Ovary (tissue), 9 donors: ENCODE results near the gene BECN2. TPM values are rescaled to one million over a fixed set of nuclear protein-coding genes. Genes with fewer than 3 reads are reported as not detected.

Source experiments
- DNase-seq, 5 donors: peaks; one replicate each; pipeline ENCODE4 v3.0.0-alpha.2; 2019 to 2020
- H3K27ac ChIP-seq, 2 donors: fragments of 200-600 bp; one replicate each; pipeline versions ENCODE4 v1.5.1 to v1.8.0; 2019 to 2022
- H3K27me3 ChIP-seq: fragments of 200-600 bp; one replicate; pipeline ENCODE4 v1.8.0; 2022
- H3K36me3 ChIP-seq: fragments of 200-600 bp; sonication (generic); one replicate; pipeline ENCODE4 v1.5.1; 2019
- H3K4me1 ChIP-seq: one replicate; pipeline ENCODE4 v1.8.1; 2013; ENCODE audit warnings: mild to moderate bottlenecking, moderate library complexity; ENCODE audit not compliant: insufficient read depth
- H3K4me3 ChIP-seq: fragments of 200-600 bp; sonication (generic); one replicate; pipeline ENCODE4 v1.5.1; 2017
- H3K9me3 ChIP-seq, 2 donors: fragments of 200-600 bp in 1 of 2; sonication (generic) in 1 of 2; one replicate each; pipeline versions ENCODE4 v1.5.1 to v1.8.1; 2013 to 2019; ENCODE audit warnings: mild to moderate bottlenecking in 1 of 2, moderate library complexity in 1 of 2
- EP300 ChIP-seq: sonication (generic); formaldehyde crosslinking; IDR thresholded peaks from one replicate; pipeline ENCODE4 v1.6.1; 2017; ENCODE audit warnings: antibody characterized with exemption
- POLR2A ChIP-seq: fragments of 450-650 bp; IDR thresholded peaks from one replicate; pipeline ENCODE4 v1.6.1; 2017; ENCODE audit warnings: antibody characterized with exemption, mild to moderate bottlenecking, moderate library complexity
- WGBS, 3 donors: extraction: QIAGEN DNeasy Blood & Tissue Kit in 1 of 3; methylation state at CpG; one replicate each; pipeline versions ENCODE4 v1.1.5 to v1.1.7; 2013 to 2017; 5-methylcytosine and 5-hydroxymethylcytosine counted together
- intact Hi-C, 4 donors: fragments of 100-400 bp; cut with DNase I; formaldehyde crosslinking; loops; one replicate each; pipeline versions ENCODE4 v1.11.0 to v1.15.1; 2022 to 2023
- polyA plus RNA-seq, 2 donors: library from polyadenylated mRNA; stranded (reverse); fragments of 200-250 nt in 1 of 2; fragments of 350-450 nt in 1 of 2; fragmentation: Illumina TruSeq in 1 of 2; extraction: RNeasy Lipid Tissue Mini Kit (QIAGEN cat#74804) in 1 of 2; gene quantifications; one replicate each; pipeline ENCODE4 v1.2.3, GENCODE V29; 2013 to 2014
- total RNA-seq, 7 donors: library from RNA; depleted of rRNA in 2 of 7; stranded (reverse); fragments of >200 nt in 2 of 7; fragmentation: NEBNext Ultra II Directional in 3 of 7; extraction: Animal tissue kit (Norgen Biotek cat#: 25700) in 3 of 7; gene quantifications; one replicate each; pipeline versions ENCODE4 v1.1.0 to v1.2.4, GENCODE V29; 2016 to 2023
- TF ChIP-seq, protein P1 (sequence below), 3 donors: fragments of 450-650 bp in 2 of 3; fragments of 200-600 bp in 1 of 3; IDR thresholded peaks; one replicate each; pipeline versions ENCODE4 v1.5.1 to v1.8.0; 2016 to 2022; ENCODE audit warnings: antibody characterized with exemption in 3 of 3, mild to moderate bottlenecking in 1 of 3
- donor health status: DM: no; HTN: no; CAD: no; lungs with moderate emphysema.
- donor health status: DM: no; HTN: no; CAD: no.
- donor health status: Bipolar disorder and iron deficiency.
- donor health status: DM: yes; HTN: yes; CAD: no.
- donor health status: DM: no; HTN: no; CAD: no.
- donor health status: DM: yes; HTN: yes; CAD: no.

Gene BECN2
- total and polyA plus RNA-seq, 9 donors = not detected

DNA sequence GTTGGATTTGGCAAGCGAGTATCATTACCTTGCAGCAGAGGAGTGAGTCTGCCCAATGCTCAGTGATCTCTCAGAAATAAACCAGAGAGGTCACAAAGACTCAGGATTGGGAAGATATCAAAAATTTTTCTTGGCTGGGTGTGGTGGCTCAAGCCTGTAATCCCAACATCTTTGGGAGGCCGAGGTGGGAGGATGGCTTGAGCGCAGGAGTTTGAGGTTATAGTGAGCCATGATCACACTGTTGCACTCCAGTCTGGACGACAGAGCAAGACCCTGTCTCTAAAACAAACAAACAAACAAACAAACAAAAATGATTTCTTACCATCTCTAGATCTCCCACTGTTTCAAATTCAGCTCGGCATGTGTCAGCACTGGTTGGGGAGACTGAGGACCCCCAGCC lies 13.3 kb upstream of the BECN2 start:
- 78 to 89% (median 83%) methylated on average over 5 of the region's 5 CpGs for WGBS, 3 donors
- intact Hi-C loops = no loop called here
- Histone ChIP-seq H3K9me3 (no peaks in the 10 kb centered on the region), H3K36me3 (no peaks in the 10 kb centered on the region), H3K4me3 (no peak overlapping the region), H3K27ac (no peak overlapping the region), H3K27me3 (no peaks in the 10 kb centered on the region), H3K4me1 (no peaks in the 10 kb centered on the region)
- DNase-seq = no peak
- no peak for TF ChIP-seq POLR2A
- TF ChIP-seq EP300 = no peak
- TF ChIP-seq, protein P1, sequence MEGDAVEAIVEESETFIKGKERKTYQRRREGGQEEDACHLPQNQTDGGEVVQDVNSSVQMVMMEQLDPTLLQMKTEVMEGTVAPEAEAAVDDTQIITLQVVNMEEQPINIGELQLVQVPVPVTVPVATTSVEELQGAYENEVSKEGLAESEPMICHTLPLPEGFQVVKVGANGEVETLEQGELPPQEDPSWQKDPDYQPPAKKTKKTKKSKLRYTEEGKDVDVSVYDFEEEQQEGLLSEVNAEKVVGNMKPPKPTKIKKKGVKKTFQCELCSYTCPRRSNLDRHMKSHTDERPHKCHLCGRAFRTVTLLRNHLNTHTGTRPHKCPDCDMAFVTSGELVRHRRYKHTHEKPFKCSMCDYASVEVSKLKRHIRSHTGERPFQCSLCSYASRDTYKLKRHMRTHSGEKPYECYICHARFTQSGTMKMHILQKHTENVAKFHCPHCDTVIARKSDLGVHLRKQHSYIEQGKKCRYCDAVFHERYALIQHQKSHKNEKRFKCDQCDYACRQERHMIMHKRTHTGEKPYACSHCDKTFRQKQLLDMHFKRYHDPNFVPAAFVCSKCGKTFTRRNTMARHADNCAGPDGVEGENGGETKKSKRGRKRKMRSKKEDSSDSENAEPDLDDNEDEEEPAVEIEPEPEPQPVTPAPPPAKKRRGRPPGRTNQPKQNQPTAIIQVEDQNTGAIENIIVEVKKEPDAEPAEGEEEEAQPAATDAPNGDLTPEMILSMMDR (IDR thresholded peaks at IDR 0.05) = no peak

DNA sequence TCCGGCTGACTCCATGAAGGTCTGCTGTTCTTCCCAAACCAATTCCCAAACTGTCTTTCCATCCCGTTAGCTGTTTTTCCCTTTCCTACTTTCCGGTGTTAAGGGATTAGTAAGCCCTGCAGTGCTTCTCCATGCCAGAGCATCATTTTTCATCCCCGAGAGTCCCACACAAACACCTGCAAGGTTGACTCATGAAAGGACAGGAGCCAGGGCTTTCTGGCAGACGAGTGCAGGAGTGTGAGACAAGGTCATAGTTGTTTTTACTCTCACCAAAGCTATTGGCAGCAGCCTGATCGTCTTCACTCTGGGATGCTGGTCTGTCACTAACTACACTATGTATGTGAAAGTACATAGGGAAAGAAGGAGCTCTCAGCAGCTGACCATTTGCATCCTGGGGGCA lies 10.2 kb upstream of the BECN2 start:
- Histone ChIP-seq H3K4me3 (no peak overlapping the region), H3K27me3 (no peaks in the 10 kb centered on the region), H3K4me1 (no peaks in the 10 kb centered on the region), H3K9me3 (no peaks in the 10 kb centered on the region), H3K36me3 (no peaks in the 10 kb centered on the region), H3K27ac (no peak overlapping the region)
- WGBS, 3 donors = 35 to 40% (median 35%) methylated on average over 6 of the region's 6 CpGs
- DNase-seq = no peak
- intact Hi-C loops = no loop called here
- TF ChIP-seq, protein P1 (IDR thresholded peaks at IDR 0.05) = no peak
- no peak for TF ChIP-seq POLR2A
- TF ChIP-seq EP300 = no peak

DNA sequence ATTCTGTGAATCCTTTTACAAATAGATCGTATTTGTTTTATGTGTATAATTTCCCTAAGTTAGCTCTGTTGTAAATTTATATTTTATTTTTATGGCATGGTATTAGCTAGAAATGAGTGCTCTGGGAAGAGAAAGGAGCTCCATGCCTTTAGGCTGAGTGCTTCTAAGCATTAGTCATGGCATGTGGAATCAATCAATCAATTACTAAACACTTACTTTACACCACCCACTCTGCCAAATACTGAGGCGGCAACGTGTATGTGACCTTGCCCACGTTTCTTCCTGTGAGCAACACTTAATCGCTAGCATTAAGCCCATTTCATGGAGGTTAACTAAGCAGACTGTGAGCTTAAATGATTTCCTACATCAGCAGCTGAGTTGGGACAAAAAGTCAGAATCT lies 7.2 kb upstream of the BECN2 start:
- Histone ChIP-seq H3K36me3 (no peaks in the 10 kb centered on the region), H3K27me3 (no peaks in the 10 kb centered on the region), H3K4me3 (no peak overlapping the region), H3K9me3 (no peaks in the 10 kb centered on the region), H3K27ac (no peak overlapping the region), H3K4me1 (no peaks in the 10 kb centered on the region)
- WGBS, 3 donors = 58 to 73% (median 64%) methylated on average over 5 of the region's 5 CpGs
- intact Hi-C loops = no loop called here
- TF ChIP-seq, protein P1 (IDR thresholded peaks at IDR 0.05) = no peak
- TF ChIP-seq EP300 = no peak
- DNase-seq = no peak

DNA sequence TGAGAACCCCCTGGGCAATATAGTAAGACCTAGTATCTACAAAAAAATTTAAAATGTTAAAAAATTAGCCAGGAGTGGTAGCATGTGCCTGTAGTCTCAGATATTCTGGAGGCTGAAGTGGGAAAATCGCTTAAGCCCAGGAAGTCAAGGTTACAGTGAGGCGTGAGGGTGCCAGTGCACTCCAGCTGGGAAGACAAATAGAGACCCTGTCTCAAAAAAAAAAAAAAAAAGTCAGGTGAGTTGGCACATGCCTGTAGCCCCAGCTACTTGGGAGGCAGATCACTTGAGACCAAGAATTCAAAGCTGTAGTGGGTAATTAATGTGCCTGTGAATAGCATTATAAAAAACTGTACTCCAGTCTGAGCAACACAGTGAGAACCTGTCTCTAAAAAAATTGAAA lies 4.6 kb downstream of the BECN2 start:
- H3K36me3 ChIP-seq = no peaks in the 10 kb centered on the region
- no peaks in the 10 kb centered on the region for H3K9me3 ChIP-seq
- no peak overlapping the region for H3K27ac ChIP-seq
- 38 to 65% (median 56%) methylated on average over 2 of the region's 2 CpGs for WGBS, 3 donors
- DNase-seq = no peak
- no peaks in the 10 kb centered on the region for H3K27me3 ChIP-seq
- H3K4me1 ChIP-seq = no peaks in the 10 kb centered on the region
- TF ChIP-seq, protein P1 (IDR thresholded peaks at IDR 0.05) = no peak
- TF ChIP-seq EP300 (no peak), POLR2A (no peak)
- intact Hi-C loops = no loop called here
- no peak overlapping the region for H3K4me3 ChIP-seq

DNA sequence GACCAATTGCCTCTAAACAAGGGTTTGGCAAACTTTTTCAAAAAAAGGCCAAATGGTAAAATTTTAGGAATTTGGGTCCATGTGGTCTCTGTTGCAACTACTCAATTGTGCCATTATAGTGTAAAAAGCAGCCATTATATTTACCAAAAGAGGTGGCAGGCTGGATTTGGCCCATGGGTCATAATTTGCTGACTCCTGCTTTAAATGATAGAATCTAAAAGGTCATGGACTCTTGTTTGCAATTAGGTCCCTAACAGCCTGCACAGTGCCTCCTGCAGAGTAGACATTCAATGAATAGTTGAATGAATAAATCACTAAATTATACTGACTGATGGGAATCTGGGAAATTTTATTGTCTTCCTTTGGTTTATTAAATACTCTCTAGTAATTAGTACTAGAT lies 6.2 kb downstream of the BECN2 start:
- TF ChIP-seq POLR2A = no peak
- TF ChIP-seq, protein P1 (IDR thresholded peaks at IDR 0.05) = no peak
- TF ChIP-seq EP300 = no peak
- H3K27me3 ChIP-seq = no peaks in the 10 kb centered on the region
- no peak overlapping the region for H3K4me3 ChIP-seq
- no peaks in the 10 kb centered on the region for H3K4me1 ChIP-seq
- no peak for DNase-seq
- H3K9me3 ChIP-seq = no peaks in the 10 kb centered on the region
- H3K36me3 ChIP-seq = no peaks in the 10 kb centered on the region
- no peak overlapping the region for H3K27ac ChIP-seq
- intact Hi-C loops = no loop called here
